OCI-LY7 (cell line): ENCODE data around the gene AGPAT2.

Experiments
- CTCF ChIP-seq: fragments of 200-600 bp; sonication (generic); conservative IDR thresholded peaks from 2 replicates; pipeline ENCODE4 v1.5.1; 2014; ENCODE audit warnings: mild to moderate bottlenecking, antibody characterized with exemption, low read length, moderate library complexity, mixed read lengths
- EZH2phosphoT487 ChIP-seq: fragments of 200-600 bp; sonication (generic); IDR thresholded peaks from 2 replicates; pipeline ENCODE4 v1.6.1; 2018; ENCODE audit warnings: low read depth, borderline replicate concordance, mild to moderate bottlenecking, mixed run types, antibody characterized with exemption, low read length, moderate library complexity, mixed read lengths

DNA sequence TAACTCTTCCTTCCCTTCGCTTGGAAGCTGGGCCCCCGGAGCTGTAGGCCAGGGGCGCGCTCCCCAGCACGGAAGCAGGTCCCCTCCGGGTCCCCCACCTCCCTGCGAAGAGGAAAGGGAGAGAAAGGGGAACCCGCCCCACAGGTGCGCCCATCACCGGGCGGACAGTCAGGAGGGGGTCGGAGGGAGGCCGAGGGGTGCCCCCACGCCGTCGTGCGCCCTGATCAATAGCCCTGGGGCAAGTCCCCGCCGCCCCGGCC is 793 bp downstream of the AGPAT2 start:
- TF ChIP-seq CTCF = no peak
- TF ChIP-seq EZH2phosphoT487 = no peak
